ENCODE results near the gene NLGN1. TPM values are rescaled to one million over a fixed set of nuclear protein-coding genes. Genes with fewer than 3 reads are reported as not detected.

NLGN1 gene
- total and polyA plus RNA-seq, 12 donors, result 0.13 to 3.7 (median 0.84) TPM

GRCh38 chr3:173814809-173815208, 417.3 kb downstream of the NLGN1 start:
- 80 to 94% (median 84%) methylated on average over 3 of the region's 3 CpGs for WGBS, 4 donors
- no peaks in the 10 kb centered on the region for H3K27me3 ChIP-seq
- H3K27ac ChIP-seq, result no peak overlapping the region
- no peaks in the 10 kb centered on the region for H3K4me1 ChIP-seq (replicated peaks in 1 of 2)
- TF ChIP-seq CTCF (IDR thresholded peaks at IDR 0.05) (no peak), POLR2A (IDR thresholded peaks at IDR 0.05) (no peak)
- no peak overlapping the region for H3K4me3 ChIP-seq
- H3K9me3 ChIP-seq (replicated peaks in 1 of 3), result no peaks in the 10 kb centered on the region
- no peaks in the 10 kb centered on the region for H3K36me3 ChIP-seq (replicated peaks in 1 of 2)
- DNase-seq, result no peak
- intact Hi-C loops (cut with DNase I), result no loop called here

- WGBS, 4 donors, result 73 to 90% (median 80%) methylated on average over 5 of the region's 5 CpGs
- Histone ChIP-seq H3K27ac (no peak overlapping the region), H3K36me3 (replicated peaks in 1 of 2) (no peaks in the 10 kb centered on the region), H3K4me3 (no peak overlapping the region), H3K27me3 (no peaks in the 10 kb centered on the region), H3K4me1 (replicated peaks in 1 of 2) (no peaks in the 10 kb centered on the region), H3K9me3 (replicated peaks in 1 of 3) (no peaks in the 10 kb centered on the region)
- no peak for DNase-seq
- TF ChIP-seq CTCF (IDR thresholded peaks at IDR 0.05) (no peak), POLR2A (IDR thresholded peaks at IDR 0.05) (no peak)
- intact Hi-C loops (cut with DNase I), result no loop called here
Measured at GRCh38 chr3:173819368-173819767, 421.8 kb downstream of the NLGN1 start.

- H3K4me1 ChIP-seq (replicated peaks in 1 of 2), result no peaks in the 10 kb centered on the region
- H3K27ac ChIP-seq, result no peak overlapping the region
- no peak overlapping the region for H3K4me3 ChIP-seq
- no peaks in the 10 kb centered on the region for H3K36me3 ChIP-seq (replicated peaks in 1 of 2)
- no peaks in the 10 kb centered on the region for H3K9me3 ChIP-seq (replicated peaks in 1 of 3)
- intact Hi-C loops (cut with DNase I), result no loop called here
- H3K27me3 ChIP-seq, result no peaks in the 10 kb centered on the region
- DNase-seq, result no peak
- 62 to 80% (median 72%) methylated on average over 1 of the region's 1 CpG for WGBS, 4 donors
- TF ChIP-seq POLR2A (IDR thresholded peaks at IDR 0.05) (no peak), CTCF (IDR thresholded peaks at IDR 0.05) (no peak)
Measured at GRCh38 chr3:173823911-173824460, 426.4 kb downstream of the NLGN1 start.

GRCh38 chr3:173825730-173826129, 428.2 kb downstream of the NLGN1 start:
- no peaks in the 10 kb centered on the region for H3K4me1 ChIP-seq (replicated peaks in 1 of 2)
- no peaks in the 10 kb centered on the region for H3K36me3 ChIP-seq (replicated peaks in 1 of 2)
- intact Hi-C loops (cut with DNase I), result no loop called here
- TF ChIP-seq CTCF (IDR thresholded peaks at IDR 0.05) (no peak), POLR2A (IDR thresholded peaks at IDR 0.05) (no peak)
- H3K27me3 ChIP-seq, result no peaks in the 10 kb centered on the region
- H3K9me3 ChIP-seq (replicated peaks in 1 of 3), result no peaks in the 10 kb centered on the region
- no peak for DNase-seq
- 45 to 57% (median 48%) methylated on average over 1 of the region's 1 CpG for WGBS, 4 donors
- no peak overlapping the region for H3K4me3 ChIP-seq
- no peak overlapping the region for H3K27ac ChIP-seq
